GM12878 (cell line): ENCODE measurements around the gene IFNLR1. TPM values are rescaled to one million over a fixed set of nuclear protein-coding genes. Genes with fewer than 3 reads are reported as not detected.

Experiments used
- BMI1 ChIP-seq: fragments of 450-650 bp; IDR thresholded peaks from 2 replicates; pipeline ENCODE4 v1.6.1; 2016; ENCODE audit warnings: mild to moderate bottlenecking, moderate library complexity, borderline replicate concordance
- HDAC2 ChIP-seq: fragments of 200-600 bp; sonication (generic); IDR thresholded peaks from 2 replicates; pipeline ENCODE4 v1.6.1; 2017
- IKZF2 ChIP-seq, 2 experiments: fragments of 450-650 bp; IDR thresholded peaks; 2 replicates each; pipeline ENCODE4 v1.6.1; 2017; ENCODE audit warnings: mild to moderate bottlenecking in 2 of 2, moderate library complexity in 2 of 2
- JUND ChIP-seq: IDR thresholded peaks from 2 replicates; pipeline ENCODE4 v1.6.1; 2012; ENCODE audit warnings: low read depth, mild to moderate bottlenecking, low read length, improper control_type of control experiment, moderate library complexity
- KDM1A ChIP-seq: fragments of 200-600 bp; sonication (generic); IDR thresholded peaks from 2 replicates; pipeline ENCODE4 v1.6.1; 2016; ENCODE audit warnings: borderline replicate concordance
- MEF2A ChIP-seq: IDR thresholded peaks from 2 replicates; pipeline ENCODE4 v1.6.1; 2011; ENCODE audit warnings: low read depth, mild to moderate bottlenecking, low read length, moderate library complexity; ENCODE audit not compliant: insufficient read depth
- MXI1 ChIP-seq: fragments of 150-350 bp; IDR thresholded peaks from 2 replicates; pipeline ENCODE4 v1.6.1; 2011; ENCODE audit warnings: low read depth, mild to moderate bottlenecking, inconsistent platforms, low read length, improper control_type of control experiment
- MYB ChIP-seq: fragments of 150-350 bp; IDR thresholded peaks from 2 replicates; pipeline ENCODE4 v1.6.1; 2014; ENCODE audit warnings: mild to moderate bottlenecking, low read depth, low read length, borderline replicate concordance
- NR2C2 ChIP-seq: IDR thresholded peaks from 2 replicates; pipeline ENCODE4 v1.6.1; 2011; ENCODE audit warnings: borderline replicate concordance, low read depth; ENCODE audit not compliant: control insufficient read depth, insufficient read length
- PAX8 ChIP-seq: fragments of 450-650 bp; IDR thresholded peaks from 2 replicates; pipeline ENCODE4 v1.6.1; 2017; ENCODE audit warnings: mild to moderate bottlenecking, moderate library complexity
- RAD21 ChIP-seq: IDR thresholded peaks from 2 replicates; pipeline ENCODE4 v1.6.1; 2011; ENCODE audit warnings: mild to moderate bottlenecking, low read depth, low read length, moderate library complexity; ENCODE audit not compliant: insufficient read depth
- REST ChIP-seq: IDR thresholded peaks from 2 replicates; pipeline ENCODE4 v1.6.1; 2012; ENCODE audit warnings: mild to moderate bottlenecking, low read depth, low read length
- SREBF1 ChIP-seq: IDR thresholded peaks from 2 replicates; pipeline ENCODE4 v1.6.1; 2012; ENCODE audit warnings: mild to moderate bottlenecking, low read length
- TAF1 ChIP-seq: IDR thresholded peaks from 2 replicates; pipeline ENCODE4 v1.6.1; 2011; ENCODE audit warnings: mild to moderate bottlenecking, low read depth, low read length, borderline replicate concordance
- ZNF274 ChIP-seq: IDR thresholded peaks from one replicate; pipeline ENCODE4 v1.8.0; 2011; ENCODE audit not compliant: insufficient read length, insufficient read depth
- ZNF384 ChIP-seq: IDR thresholded peaks from 2 replicates; pipeline ENCODE4 v1.6.1; 2012; ENCODE audit warnings: low read depth, mild to moderate bottlenecking, low read length, improper control_type of control experiment, borderline replicate concordance
- polyA plus RNA-seq, 11 experiments: library from polyadenylated mRNA; depleted of rRNA in 4 of 11; unstranded in 6 of 11; stranded (reverse) in 5 of 11; fragments of >200 nt; fragmentation: Nextera tagmentation in 4 of 11; fragmentation: Illumina TruSeq in 1 of 11; extraction: Ambion mirVana in 4 of 11; extraction: Trizol in 1 of 11; gene quantifications; 1 replicate in 1 of 11; 2 replicates in 10 of 11; pipeline versions ENCODE4 v1.2.1 to v1.2.3, GENCODE V29; 2011 to 2016; ENCODE audit warnings: inconsistent platforms in 2 of 11, missing spikeins in 2 of 11, low read depth in 1 of 11
- total RNA-seq, 4 experiments: library from RNA; depleted of rRNA in 3 of 4; stranded (reverse); fragments of >200 nt in 3 of 4; fragmentation: Illumina TruSeq in 1 of 4; extraction: Trizol in 1 of 4; gene quantifications; 2 replicates each; pipeline versions ENCODE4 v1.2.1 to v1.2.3, GENCODE V29; 2013 to 2021
- TF ChIP-seq, protein P1 (sequence below): IDR thresholded peaks from 2 replicates; pipeline ENCODE4 v1.6.1; 2011; ENCODE audit warnings: low read depth, mild to moderate bottlenecking, low read length, moderate library complexity, borderline replicate concordance; ENCODE audit errors: extremely low read depth
- TF ChIP-seq, protein P2 (sequence below): IDR thresholded peaks from 2 replicates; pipeline ENCODE4 v1.6.1; 2012; ENCODE audit warnings: improper control_type of control experiment, low read depth, low read length; ENCODE audit not compliant: insufficient replicate concordance
- TF ChIP-seq, protein P3 (sequence below): fragments of 450-650 bp; formaldehyde crosslinking; IDR thresholded peaks from 2 replicates; pipeline ENCODE4 v1.4.0; 2020; ENCODE audit warnings: mild to moderate bottlenecking, moderate library complexity

Gene IFNLR1
- total and polyA plus RNA-seq, 10 of the 15 experiments (the other 5 are each of a cell fraction or from before 2014, with no cell fraction given) = 0.31 to 5.6 (median 3.9) TPM

DNA sequence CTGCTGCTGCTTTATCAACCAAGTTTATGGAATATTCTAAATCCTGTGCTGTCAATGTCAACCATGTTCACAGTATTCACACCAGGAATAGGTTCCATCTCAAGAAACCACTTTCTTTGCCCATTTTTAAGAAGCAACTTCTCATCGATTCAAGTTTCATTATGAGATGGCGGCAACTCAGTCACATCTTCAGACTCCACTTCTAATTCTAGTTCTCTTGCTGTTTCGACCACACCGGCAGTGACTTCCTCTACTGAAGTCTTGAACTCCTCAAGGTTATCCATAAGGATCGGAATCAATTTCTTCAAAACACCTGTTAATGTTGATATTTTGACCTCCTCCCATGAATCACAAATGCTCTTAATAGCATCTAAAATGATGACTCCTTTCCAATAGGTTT, 39.7 kb upstream of the IFNLR1 start (continued):
- TF ChIP-seq REST = no peak
- TF ChIP-seq MEF2A = peak; percentile 78
- TF ChIP-seq, protein P1, sequence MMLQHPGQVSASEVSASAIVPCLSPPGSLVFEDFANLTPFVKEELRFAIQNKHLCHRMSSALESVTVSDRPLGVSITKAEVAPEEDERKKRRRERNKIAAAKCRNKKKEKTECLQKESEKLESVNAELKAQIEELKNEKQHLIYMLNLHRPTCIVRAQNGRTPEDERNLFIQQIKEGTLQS = no peak
- TF ChIP-seq MYB = no peak
- TF ChIP-seq RAD21 = no peak
- no peak for TF ChIP-seq ZNF274
- no peak for TF ChIP-seq JUND
- TF ChIP-seq KDM1A = no peak
- TF ChIP-seq PAX8 = no peak
- TF ChIP-seq BMI1 = no peak
- no peak for TF ChIP-seq ZNF384
- no peak for TF ChIP-seq HDAC2
- no peak for TF ChIP-seq NR2C2
- TF ChIP-seq SREBF1 = no peak
- TF ChIP-seq, protein P2, sequence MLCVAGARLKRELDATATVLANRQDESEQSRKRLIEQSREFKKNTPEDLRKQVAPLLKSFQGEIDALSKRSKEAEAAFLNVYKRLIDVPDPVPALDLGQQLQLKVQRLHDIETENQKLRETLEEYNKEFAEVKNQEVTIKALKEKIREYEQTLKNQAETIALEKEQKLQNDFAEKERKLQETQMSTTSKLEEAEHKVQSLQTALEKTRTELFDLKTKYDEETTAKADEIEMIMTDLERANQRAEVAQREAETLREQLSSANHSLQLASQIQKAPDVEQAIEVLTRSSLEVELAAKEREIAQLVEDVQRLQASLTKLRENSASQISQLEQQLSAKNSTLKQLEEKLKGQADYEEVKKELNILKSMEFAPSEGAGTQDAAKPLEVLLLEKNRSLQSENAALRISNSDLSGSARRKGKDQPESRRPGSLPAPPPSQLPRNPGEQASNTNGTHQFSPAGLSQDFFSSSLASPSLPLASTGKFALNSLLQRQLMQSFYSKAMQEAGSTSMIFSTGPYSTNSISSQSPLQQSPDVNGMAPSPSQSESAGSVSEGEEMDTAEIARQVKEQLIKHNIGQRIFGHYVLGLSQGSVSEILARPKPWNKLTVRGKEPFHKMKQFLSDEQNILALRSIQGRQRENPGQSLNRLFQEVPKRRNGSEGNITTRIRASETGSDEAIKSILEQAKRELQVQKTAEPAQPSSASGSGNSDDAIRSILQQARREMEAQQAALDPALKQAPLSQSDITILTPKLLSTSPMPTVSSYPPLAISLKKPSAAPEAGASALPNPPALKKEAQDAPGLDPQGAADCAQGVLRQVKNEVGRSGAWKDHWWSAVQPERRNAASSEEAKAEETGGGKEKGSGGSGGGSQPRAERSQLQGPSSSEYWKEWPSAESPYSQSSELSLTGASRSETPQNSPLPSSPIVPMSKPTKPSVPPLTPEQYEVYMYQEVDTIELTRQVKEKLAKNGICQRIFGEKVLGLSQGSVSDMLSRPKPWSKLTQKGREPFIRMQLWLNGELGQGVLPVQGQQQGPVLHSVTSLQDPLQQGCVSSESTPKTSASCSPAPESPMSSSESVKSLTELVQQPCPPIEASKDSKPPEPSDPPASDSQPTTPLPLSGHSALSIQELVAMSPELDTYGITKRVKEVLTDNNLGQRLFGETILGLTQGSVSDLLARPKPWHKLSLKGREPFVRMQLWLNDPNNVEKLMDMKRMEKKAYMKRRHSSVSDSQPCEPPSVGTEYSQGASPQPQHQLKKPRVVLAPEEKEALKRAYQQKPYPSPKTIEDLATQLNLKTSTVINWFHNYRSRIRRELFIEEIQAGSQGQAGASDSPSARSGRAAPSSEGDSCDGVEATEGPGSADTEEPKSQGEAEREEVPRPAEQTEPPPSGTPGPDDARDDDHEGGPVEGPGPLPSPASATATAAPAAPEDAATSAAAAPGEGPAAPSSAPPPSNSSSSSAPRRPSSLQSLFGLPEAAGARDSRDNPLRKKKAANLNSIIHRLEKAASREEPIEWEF = no peak
- TF ChIP-seq TAF1 = no peak
- no peak for TF ChIP-seq MXI1
- peak; percentile 75 to 83 for TF ChIP-seq IKZF2 (IDR thresholded peaks at IDR 0.05)
- TF ChIP-seq, protein P3, sequence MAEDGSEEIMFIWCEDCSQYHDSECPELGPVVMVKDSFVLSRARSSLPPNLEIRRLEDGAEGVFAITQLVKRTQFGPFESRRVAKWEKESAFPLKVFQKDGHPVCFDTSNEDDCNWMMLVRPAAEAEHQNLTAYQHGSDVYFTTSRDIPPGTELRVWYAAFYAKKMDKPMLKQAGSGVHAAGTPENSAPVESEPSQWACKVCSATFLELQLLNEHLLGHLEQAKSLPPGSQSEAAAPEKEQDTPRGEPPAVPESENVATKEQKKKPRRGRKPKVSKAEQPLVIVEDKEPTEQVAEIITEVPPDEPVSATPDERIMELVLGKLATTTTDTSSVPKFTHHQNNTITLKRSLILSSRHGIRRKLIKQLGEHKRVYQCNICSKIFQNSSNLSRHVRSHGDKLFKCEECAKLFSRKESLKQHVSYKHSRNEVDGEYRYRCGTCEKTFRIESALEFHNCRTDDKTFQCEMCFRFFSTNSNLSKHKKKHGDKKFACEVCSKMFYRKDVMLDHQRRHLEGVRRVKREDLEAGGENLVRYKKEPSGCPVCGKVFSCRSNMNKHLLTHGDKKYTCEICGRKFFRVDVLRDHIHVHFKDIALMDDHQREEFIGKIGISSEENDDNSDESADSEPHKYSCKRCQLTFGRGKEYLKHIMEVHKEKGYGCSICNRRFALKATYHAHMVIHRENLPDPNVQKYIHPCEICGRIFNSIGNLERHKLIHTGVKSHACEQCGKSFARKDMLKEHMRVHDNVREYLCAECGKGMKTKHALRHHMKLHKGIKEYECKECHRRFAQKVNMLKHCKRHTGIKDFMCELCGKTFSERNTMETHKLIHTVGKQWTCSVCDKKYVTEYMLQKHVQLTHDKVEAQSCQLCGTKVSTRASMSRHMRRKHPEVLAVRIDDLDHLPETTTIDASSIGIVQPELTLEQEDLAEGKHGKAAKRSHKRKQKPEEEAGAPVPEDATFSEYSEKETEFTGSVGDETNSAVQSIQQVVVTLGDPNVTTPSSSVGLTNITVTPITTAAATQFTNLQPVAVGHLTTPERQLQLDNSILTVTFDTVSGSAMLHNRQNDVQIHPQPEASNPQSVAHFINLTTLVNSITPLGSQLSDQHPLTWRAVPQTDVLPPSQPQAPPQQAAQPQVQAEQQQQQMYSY (CRISPR knock-in tag) = no peak
